Stimulated activated CD8-positive, alpha-beta memory T cell treated with anti-CD3 and anti-CD28 coated beads, Interleukin-15, amount 100 ng/mL, for 1 hour (primary cell): ENCODE results near the gene RNASE9.
"Not testable (repeated sequence)": the region's sequence is repeated elsewhere in the genome, so short reads cannot be mapped to it uniquely, and the experiment has no call there.

Experiments
- DNase-seq: peaks from one replicate; pipeline ENCODE4 v3.0.0-alpha.2; 2020; ENCODE audit warnings: low read depth

Gene RNASE9

GRCh38 chr14:20560961-20561360, at the start of gene RNASE9:
RNASE9 (minus strand) TSS chr14:20561047.
- DNase-seq: no peak

- peak; percentile 42 for DNase-seq
These were observed 49.3 kb upstream of the RNASE9 start for GRCh38 chr14:20610002-20610765.

GRCh38 chr14:20609215-20610001, 48.6 kb upstream of the RNASE9 start:
- DNase-seq: no peak

GRCh38 chr14:20608383-20609110, 47.7 kb upstream of the RNASE9 start:
- no peak for DNase-seq

GRCh38 chr14:20607617-20608016, 46.8 kb upstream of the RNASE9 start:
- DNase-seq: no peak

- no peak for DNase-seq
These were observed 46.0 kb upstream of the RNASE9 start for GRCh38 chr14:20606902-20607242.

- no peak for DNase-seq
These were observed 45.5 kb upstream of the RNASE9 start for GRCh38 chr14:20606190-20606901.

- no peak for DNase-seq
These were observed 43.2 kb upstream of the RNASE9 start for GRCh38 chr14:20603813-20604690.

GRCh38 chr14:20602583-20602982, 41.7 kb upstream of the RNASE9 start:
- no peak for DNase-seq

GRCh38 chr14:20601522-20601921, 40.7 kb upstream of the RNASE9 start:
- DNase-seq: no peak

GRCh38 chr14:20597108-20597507, 36.3 kb upstream of the RNASE9 start:
- no peak for DNase-seq

- not testable (repeated sequence) for DNase-seq
These were observed 34.9 kb upstream of the RNASE9 start for GRCh38 chr14:20595726-20596125.

GRCh38 chr14:20592574-20592973, 31.7 kb upstream of the RNASE9 start:
- no peak for DNase-seq

- DNase-seq: no peak
These were observed 30.4 kb upstream of the RNASE9 start, which contains the start of gene RNASE12 for GRCh38 chr14:20591235-20591634. RNASE12 (minus strand) TSS chr14:20591376; CDS start chr14:20590723, 653 bp downstream.

- no peak for DNase-seq
These were observed 26.8 kb upstream of the RNASE9 start, which contains the start of gene RNASE11 for GRCh38 chr14:20587489-20588154. RNASE11 (minus strand) TSS chr14:20588001.

GRCh38 chr14:20583908-20584307, 23.1 kb upstream of the RNASE9 start:
- DNase-seq: no peak

- no peak for DNase-seq
These were observed 22.3 kb upstream of the RNASE9 start for GRCh38 chr14:20583142-20583541.

- no peak for DNase-seq
These were observed 19.4 kb upstream of the RNASE9 start for GRCh38 chr14:20580242-20580641.

- DNase-seq: no peak
These were observed 18.1 kb upstream of the RNASE9 start for GRCh38 chr14:20578784-20579502.

GRCh38 chr14:20578325-20578724, 17.5 kb upstream of the RNASE9 start:
- DNase-seq: no peak
